Right atrium auricular region (tissue), 2 donors: Measurements from ENCODE around the gene SMYD5. TPM values are rescaled to one million over a fixed set of nuclear protein-coding genes. Genes with fewer than 3 reads are reported as not detected.

Source experiments
- DNase-seq: peaks from one replicate; pipeline ENCODE4 v3.0.0-alpha.2; 2019; ENCODE audit warnings: low spot score
- H3K27ac ChIP-seq, 2 donors: fragments of 200-600 bp; sonication (generic); 1 replicate in 1 of 2; 2 replicates in 1 of 2; pipeline ENCODE4 v1.5.1; 2016 to 2019
- H3K27me3 ChIP-seq, 2 donors: fragments of 200-600 bp; sonication (generic); one replicate each; pipeline versions ENCODE4 v1.5.1 to v1.6.0; 2017 to 2019
- H3K36me3 ChIP-seq: fragments of 200-600 bp; sonication (generic); one replicate; pipeline ENCODE4 v1.5.1; 2016
- H3K4me1 ChIP-seq, 2 donors: fragments of 200-600 bp; sonication (generic); one replicate each; pipeline versions ENCODE4 v1.5.1 to v1.6.0; 2017 to 2019
- H3K4me3 ChIP-seq, 2 donors: fragments of 200-600 bp; sonication (generic); 1 replicate in 1 of 2; 2 replicates in 1 of 2; pipeline ENCODE4 v1.5.1; 2017 to 2019; ENCODE audit warnings: mild to moderate bottlenecking in 1 of 2, moderate library complexity in 1 of 2
- H3K9me3 ChIP-seq, 2 donors: fragments of 200-600 bp; sonication (generic); one replicate each; pipeline ENCODE4 v1.5.1; 2019
- CTCF ChIP-seq, 2 donors: fragments of 200-600 bp; sonication (generic); IDR thresholded peaks; one replicate each; pipeline ENCODE4 v1.5.1; 2019; ENCODE audit warnings: antibody characterized with exemption in 2 of 2
- total RNA-seq, 2 donors: library from RNA; depleted of rRNA; stranded (reverse); fragments of >200 nt; gene quantifications; one replicate each; pipeline ENCODE4 v1.1.0, GENCODE V29; 2016

SMYD5 gene
- total RNA-seq, 2 donors from 2014 or later, result 11.4 to 12.5 TPM

- DNase-seq, result no peak
- Histone ChIP-seq H3K27ac (no peak overlapping the region), H3K27me3 (peaks cover 11 to 31% of the 10 kb centered on the region in 2 donors), H3K4me3 (no peak overlapping the region), H3K9me3 (no peaks in the 10 kb centered on the region), H3K36me3 (no peaks in the 10 kb centered on the region), H3K4me1 (peaks cover 0 to 16% of the 10 kb centered on the region in 2 donors)
- no peak for TF ChIP-seq CTCF (IDR thresholded peaks at IDR 0.05)
Observed at GRCh38 chr2:73205611-73206010, 8.4 kb upstream of the SMYD5 start.

GRCh38 chr2:73208258-73208657 is 5.8 kb upstream of the SMYD5 start:
- no peak for TF ChIP-seq CTCF (IDR thresholded peaks at IDR 0.05)
- peaks cover 2 to 10% of the 10 kb centered on the region in 2 donors for H3K27me3 ChIP-seq
- no peak overlapping the region for H3K4me3 ChIP-seq
- no peaks in the 10 kb centered on the region for H3K9me3 ChIP-seq
- H3K27ac ChIP-seq, result no peak overlapping the region
- no peaks in the 10 kb centered on the region for H3K36me3 ChIP-seq
- no peak for DNase-seq
- H3K4me1 ChIP-seq, result peaks cover 0 to 1% of the 10 kb centered on the region in 2 donors

GRCh38 chr2:73210019-73210418 is 4.0 kb upstream of the SMYD5 start:
- Histone ChIP-seq H3K9me3 (no peaks in the 10 kb centered on the region), H3K36me3 (no peaks in the 10 kb centered on the region)
- no peak for TF ChIP-seq CTCF (IDR thresholded peaks at IDR 0.05)

GRCh38 chr2:73210696-73211095 is 3.3 kb upstream of the SMYD5 start:
- H3K9me3 ChIP-seq, result no peaks in the 10 kb centered on the region
- H3K27me3 ChIP-seq, result no peaks in the 10 kb centered on the region
- H3K4me1 ChIP-seq, result peaks cover 0 to 16% of the 10 kb centered on the region in 2 donors
- H3K27ac ChIP-seq, result no peak overlapping the region
- no peaks in the 10 kb centered on the region for H3K36me3 ChIP-seq
- no peak overlapping the region for H3K4me3 ChIP-seq
- DNase-seq, result no peak
- no peak for TF ChIP-seq CTCF (IDR thresholded peaks at IDR 0.05)

More at GRCh38 chr2:73210019-73210418, 4.0 kb upstream of the SMYD5 start:
- H3K4me3 ChIP-seq, result no peak overlapping the region
- no peaks in the 10 kb centered on the region for H3K27me3 ChIP-seq
- no peak overlapping the region for H3K27ac ChIP-seq
- peaks cover 0 to 12% of the 10 kb centered on the region in 2 donors for H3K4me1 ChIP-seq
- DNase-seq, result no peak

- H3K36me3 ChIP-seq, result no peaks in the 10 kb centered on the region
- no peak for DNase-seq
- peaks cover 0 to 16% of the 10 kb centered on the region in 2 donors for H3K4me1 ChIP-seq
- no peaks in the 10 kb centered on the region for H3K9me3 ChIP-seq
- no peaks in the 10 kb centered on the region for H3K27me3 ChIP-seq
- no peak overlapping the region for H3K27ac ChIP-seq
- no peak overlapping the region for H3K4me3 ChIP-seq
- no peak for TF ChIP-seq CTCF (IDR thresholded peaks at IDR 0.05)
Observed at GRCh38 chr2:73212098-73212447, 2.0 kb upstream of the SMYD5 start.

- Histone ChIP-seq H3K27ac (no peak overlapping the region), H3K4me3 (no peak overlapping the region), H3K27me3 (no peaks in the 10 kb centered on the region), H3K4me1 (peaks cover 0 to 16% of the 10 kb centered on the region in 2 donors), H3K9me3 (no peaks in the 10 kb centered on the region), H3K36me3 (no peaks in the 10 kb centered on the region)
- DNase-seq, result peak; percentile 77
- TF ChIP-seq CTCF (IDR thresholded peaks at IDR 0.05), result peak; percentile 89 to 94
Observed at GRCh38 chr2:73212448-73213176, 1.4 kb upstream of the SMYD5 start.
